ENCODE data around the gene FRMD4A. TPM values are rescaled to one million over a fixed set of nuclear protein-coding genes. Genes with fewer than 3 reads are reported as not detected.

Gene FRMD4A
- total and polyA plus RNA-seq, 2 of the 4 experiments (the other 2 are of a cell fraction) = 30.3 to 68.8 TPM

- Histone ChIP-seq H2AK9ac (replicated peaks; ENCODE audit: low read depth, low read length, poor library complexity) (no peak overlapping the region), H3K23ac (ENCODE audit: low read depth, low read length) (no peak overlapping the region), H3K4me2 (ENCODE audit: low read depth, low read length) (no peak overlapping the region), H3K4me1 (ENCODE audit: control insufficient read depth, insufficient read depth, low read length) (peaks cover 13% of the 10 kb centered on the region), H3K36me3 (ENCODE audit: control insufficient read depth, insufficient read depth, low read length) (no peaks in the 10 kb centered on the region), H3K18ac (ENCODE audit: low read depth, low read length) (no peak overlapping the region), H2BK20ac (ENCODE audit: low read depth, low read length) (no peak overlapping the region), H2BK5ac (ENCODE audit: low read depth, low read length, poor library complexity, severe bottlenecking) (no peak overlapping the region), H2AFZ (replicated peaks; ENCODE audit: low read length, poor library complexity) (no peak overlapping the region), H4K91ac (ENCODE audit: insufficient read depth, low read depth, low read length) (no peak overlapping the region), H3K27ac (ENCODE audit: insufficient read depth, low read length) (no peak overlapping the region), H2AK5ac (ENCODE audit: low read depth, low read length) (no peak overlapping the region), H2BK15ac (ENCODE audit: low read depth, low read length) (no peak overlapping the region), H3K27me3 (ENCODE audit: control insufficient read depth, insufficient read depth, low read length) (no peaks in the 10 kb centered on the region), H3K4ac (ENCODE audit: low read depth, low read length) (no peak overlapping the region), H3K79me1 (ENCODE audit: low read depth in 1 of 2, low read length in 2 of 2) (peaks cover 5 to 57% of the 10 kb centered on the region in 2 experiments), H3K56ac (ENCODE audit: extremely low read depth, insufficient read depth, low read length) (no peak overlapping the region), H3K4me3 (ENCODE audit: insufficient read depth, low read depth, low read length) (no peak overlapping the region), H3K14ac (replicated peaks; ENCODE audit: low read depth, low read length) (no peak overlapping the region), H2BK120ac (ENCODE audit: low read depth, low read length) (no peak overlapping the region), H3K9me3 (ENCODE audit: control insufficient read depth, insufficient read depth, low read length) (peaks cover 2% of the 10 kb centered on the region), H4K8ac (ENCODE audit: low read depth in 2 of 2, low read length in 2 of 2) (no peak overlapping the region), H4K5ac (ENCODE audit: low read depth, low read length) (no peak overlapping the region), H4K20me1 (ENCODE audit: insufficient read depth, low read length) (peaks cover 10% of the 10 kb centered on the region; the same call in 1 of the 2 replicates), H3K9ac (ENCODE audit: low read depth, low read length) (no peak overlapping the region), H3K9me1 (ENCODE audit: insufficient read depth, low read length) (peaks cover 7% of the 10 kb centered on the region; the same call in 1 of the 2 replicates)
- WGBS, 2 experiments (ENCODE audit: extremely low coverage in 2 of 2, insufficient read length in 1 of 2) = no CpG with 5 or more reads among the region's 5 CpGs
- TF ChIP-seq BHLHE40 (IDR thresholded peaks at IDR 0.05; ENCODE audit: low read depth, low read length) = no peak
- no peak for TF ChIP-seq CHD1 (IDR thresholded peaks at IDR 0.05; ENCODE audit: low read depth, low read length)
- TF ChIP-seq CEBPB (IDR thresholded peaks at IDR 0.05; ENCODE audit: low read depth, low read length) = no peak
- TF ChIP-seq MAZ (IDR thresholded peaks at IDR 0.05; ENCODE audit: borderline replicate concordance, low read depth, low read length) = no peak
- no peak for TF ChIP-seq RAD21 (IDR thresholded peaks at IDR 0.05; ENCODE audit: low read length)
- no peak for TF ChIP-seq MAFK (IDR thresholded peaks at IDR 0.05; ENCODE audit: low read depth, low read length)
- no TSS peak for BruUV-seq (replicated peaks)
- intact Hi-C loops (cut with micrococcal nuclease) = no loop called here
- ChIA-PET CTCF (no interaction called here), POLR2A (ENCODE audit: unreplicated experiment) (no interaction called here)
- dilution Hi-C loops (cut with HindIII; ENCODE audit: low sequenced_read_pairs, unreplicated experiment) = no loop called here
- ATAC-seq (ENCODE audit: low read depth) (no peak), DNase-seq (no peak)
- in situ Hi-C loops (cut with MboI; ENCODE audit: low sequenced_read_pairs) = no loop called here
These were observed 517.2 kb downstream of the FRMD4A start for GRCh38 chr10:13813550-13813949.

Data from IMR-90 (cell line).